HCT116 (cell line): ENCODE results near the gene ACTR6.

ENCODE experiments used
- ATF3 ChIP-seq: IDR thresholded peaks from 2 replicates; pipeline ENCODE4 v1.6.1; 2012
- CTCF ChIP-seq, 3 experiments: fragments of 200-600 bp in 1 of 3; sonication (generic) in 1 of 3; IDR thresholded peaks in 2 of 3; conservative IDR thresholded peaks in 1 of 3; 2 replicates each; pipeline ENCODE4 v1.5.1; 2012 to 2017; ENCODE audit warnings: low read depth in 2 of 3, low read length in 2 of 3, antibody characterized with exemption in 1 of 3, borderline replicate concordance in 1 of 3, control low read depth in 1 of 3, mild to moderate bottlenecking in 1 of 3, mixed read lengths in 1 of 3, mixed run types in 1 of 3, moderate library complexity in 1 of 3; ENCODE audit not compliant: insufficient read depth in 1 of 3
- JUND ChIP-seq: IDR thresholded peaks from 2 replicates; pipeline ENCODE4 v1.6.1; 2012
- POLR2A ChIP-seq: IDR thresholded peaks from 2 replicates; pipeline ENCODE4 v1.7.0; 2011; ENCODE audit warnings: borderline replicate concordance; ENCODE audit not compliant: insufficient read depth, insufficient read length; ENCODE audit errors: extremely low read depth
- POLR2AphosphoS5 ChIP-seq: IDR thresholded peaks from 2 replicates; pipeline ENCODE4 v1.6.1; 2011; ENCODE audit warnings: mild to moderate bottlenecking, low read depth, low read length, moderate library complexity
- RAD21 ChIP-seq: IDR thresholded peaks from 2 replicates; pipeline ENCODE4 v1.6.1; 2012; ENCODE audit warnings: low read depth, mild to moderate bottlenecking
- SP1 ChIP-seq: IDR thresholded peaks from 2 replicates; pipeline ENCODE4 v1.6.1; 2012; ENCODE audit warnings: low read depth
- ZBTB33 ChIP-seq: IDR thresholded peaks from 2 replicates; pipeline ENCODE4 v1.6.1; 2011; ENCODE audit warnings: mild to moderate bottlenecking, low read length, moderate library complexity; ENCODE audit not compliant: insufficient replicate concordance; ENCODE audit errors: extremely low read depth

- TF ChIP-seq JUND, result no peak
- TF ChIP-seq CTCF (IDR thresholded peaks at IDR 0.05 in 2 of 3, conservative IDR thresholded peaks at IDR 0.05 in 1 of 3; ENCODE audit: borderline replicate concordance in 1 of 3, insufficient read depth in 1 of 3, low read depth in 2 of 3, low read length in 2 of 3), result no peak
- TF ChIP-seq POLR2AphosphoS5, result no peak
- no peak for TF ChIP-seq ZBTB33
- no peak for TF ChIP-seq SP1
- TF ChIP-seq RAD21, result no peak
- no peak for TF ChIP-seq POLR2A
- no peak for TF ChIP-seq ATF3
Measured at GRCh38 chr12:100159391-100160104, 41.1 kb upstream of the ACTR6 start.
